Upper lobe of left lung (tissue), 4 donors: Measurements from ENCODE around the gene ATL2.

ENCODE experiments used
- POLR2A ChIP-seq, 4 donors: fragments of 450-650 bp; IDR thresholded peaks; one replicate each; pipeline ENCODE4 v1.5.1; 2016 to 2017; ENCODE audit warnings: antibody characterized with exemption in 4 of 4, mild to moderate bottlenecking in 2 of 4
- POLR2AphosphoS5 ChIP-seq, 2 donors: sonication (generic); formaldehyde crosslinking; IDR thresholded peaks; one replicate each; pipeline ENCODE4 v1.5.1; 2017; ENCODE audit warnings: antibody characterized with exemption in 2 of 2
- TF ChIP-seq, protein P1 (sequence below), 6 experiments: fragments of 450-650 bp in 4 of 6; fragments of 200-600 bp in 2 of 6; sonication (generic) in 2 of 6; IDR thresholded peaks; one replicate each; pipeline ENCODE4 v1.5.1; 2016 to 2019; ENCODE audit warnings: antibody characterized with exemption in 6 of 6

DNA sequence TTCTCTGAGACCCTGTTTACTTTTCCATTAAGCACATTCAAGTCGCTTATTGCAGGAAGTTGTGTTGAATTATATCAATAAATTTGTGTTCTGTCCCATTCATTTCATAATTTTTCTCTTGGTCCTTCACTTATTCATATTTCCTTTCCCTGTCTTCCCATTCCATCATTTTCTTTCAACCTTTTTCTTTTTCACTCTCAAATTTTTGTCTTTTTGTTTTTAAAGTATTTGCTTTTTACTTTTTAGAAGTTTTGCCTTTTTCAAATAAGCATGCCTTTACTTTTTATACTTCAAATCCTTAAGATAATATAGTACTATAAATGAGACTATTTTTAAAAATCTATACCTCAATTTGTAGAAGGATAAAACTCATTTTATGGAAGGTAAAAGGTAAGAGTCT, 120.5 kb downstream of the ATL2 start:
- TF ChIP-seq POLR2A (IDR thresholded peaks at IDR 0.05) = no peak
- TF ChIP-seq, protein P1, sequence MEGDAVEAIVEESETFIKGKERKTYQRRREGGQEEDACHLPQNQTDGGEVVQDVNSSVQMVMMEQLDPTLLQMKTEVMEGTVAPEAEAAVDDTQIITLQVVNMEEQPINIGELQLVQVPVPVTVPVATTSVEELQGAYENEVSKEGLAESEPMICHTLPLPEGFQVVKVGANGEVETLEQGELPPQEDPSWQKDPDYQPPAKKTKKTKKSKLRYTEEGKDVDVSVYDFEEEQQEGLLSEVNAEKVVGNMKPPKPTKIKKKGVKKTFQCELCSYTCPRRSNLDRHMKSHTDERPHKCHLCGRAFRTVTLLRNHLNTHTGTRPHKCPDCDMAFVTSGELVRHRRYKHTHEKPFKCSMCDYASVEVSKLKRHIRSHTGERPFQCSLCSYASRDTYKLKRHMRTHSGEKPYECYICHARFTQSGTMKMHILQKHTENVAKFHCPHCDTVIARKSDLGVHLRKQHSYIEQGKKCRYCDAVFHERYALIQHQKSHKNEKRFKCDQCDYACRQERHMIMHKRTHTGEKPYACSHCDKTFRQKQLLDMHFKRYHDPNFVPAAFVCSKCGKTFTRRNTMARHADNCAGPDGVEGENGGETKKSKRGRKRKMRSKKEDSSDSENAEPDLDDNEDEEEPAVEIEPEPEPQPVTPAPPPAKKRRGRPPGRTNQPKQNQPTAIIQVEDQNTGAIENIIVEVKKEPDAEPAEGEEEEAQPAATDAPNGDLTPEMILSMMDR (IDR thresholded peaks at IDR 0.05) = no peak
- TF ChIP-seq POLR2AphosphoS5 (IDR thresholded peaks at IDR 0.05) = no peak
